ENCODE results near the gene LUZP2. TPM values are rescaled to one million over a fixed set of nuclear protein-coding genes. Genes with fewer than 3 reads are reported as not detected.

Gene LUZP2
- total RNA-seq, 1 experiment from 2014 or later, result 0.20 TPM

GRCh38 chr11:24560324-24560723 is 63.5 kb downstream of the LUZP2 start:
- DNase-seq (ENCODE audit: extremely low read depth, low read depth), result no peak

DNA sequence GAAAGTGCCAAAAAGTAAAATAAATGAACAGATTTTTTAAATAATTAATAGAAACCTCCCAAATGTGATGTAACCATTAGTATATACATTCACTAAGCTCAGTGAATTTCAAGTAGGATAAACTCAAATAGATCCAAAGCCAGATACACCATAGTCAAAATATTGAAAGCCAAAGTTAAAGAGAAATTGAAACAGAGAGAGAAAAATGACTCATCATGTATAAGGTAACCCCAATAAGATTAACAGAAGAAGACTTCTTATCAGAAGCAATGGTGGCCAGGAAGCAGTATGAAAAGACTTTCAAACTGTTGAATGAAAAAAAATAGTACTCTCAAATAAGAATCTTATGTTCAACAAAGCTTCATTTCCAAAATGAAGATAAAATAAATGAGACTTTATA is 70.5 kb downstream of the LUZP2 start:
- no peak for DNase-seq (ENCODE audit: extremely low read depth, low read depth)

GRCh38 chr11:24572376-24572775 is 75.5 kb downstream of the LUZP2 start:
- DNase-seq (ENCODE audit: extremely low read depth, low read depth), result no peak

DNA sequence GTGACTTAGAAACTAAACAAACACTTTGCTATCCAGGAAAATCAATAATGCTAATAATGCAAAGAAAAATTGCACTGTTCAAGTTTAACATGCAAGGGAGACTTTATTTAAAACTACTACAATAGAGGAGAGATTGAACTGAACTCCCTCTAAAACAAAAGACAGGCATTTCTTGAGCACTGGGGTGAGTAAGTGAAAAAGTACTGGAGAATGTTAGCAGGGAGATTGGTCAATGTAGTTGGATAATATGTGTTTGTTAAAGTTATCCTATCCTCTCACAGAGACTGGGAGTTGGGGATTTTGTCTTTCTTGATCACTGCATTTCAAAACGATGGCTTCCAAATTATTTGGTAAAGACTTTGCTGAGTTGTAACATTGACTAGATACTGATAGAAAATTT is 77.6 kb downstream of the LUZP2 start:
- DNase-seq (ENCODE audit: extremely low read depth, low read depth), result no peak

- no peak for DNase-seq (ENCODE audit: extremely low read depth, low read depth)
Measured at GRCh38 chr11:24575392-24575791, 78.5 kb downstream of the LUZP2 start.

DNA sequence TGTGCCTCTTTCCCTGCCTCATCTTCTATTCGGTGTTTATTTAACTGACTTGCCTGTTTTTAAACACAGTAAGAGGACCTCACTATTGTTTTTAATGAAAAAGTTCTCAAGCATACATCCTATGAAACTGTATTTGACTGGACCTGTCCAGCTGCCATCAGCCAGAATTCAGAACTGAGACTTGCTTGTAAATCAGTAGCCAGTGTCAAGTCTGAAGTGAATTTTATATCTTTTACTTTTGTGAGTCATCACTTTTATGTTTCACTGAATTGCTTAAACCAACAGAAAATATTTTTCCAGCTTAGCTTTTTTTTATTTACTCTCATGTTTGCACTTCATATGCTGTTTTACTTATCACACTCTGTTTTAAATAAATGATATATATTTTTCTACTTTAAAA is 88.3 kb downstream of the LUZP2 start:
- no peak for DNase-seq (ENCODE audit: extremely low read depth, low read depth)

GRCh38 chr11:24587635-24588034 is 90.8 kb downstream of the LUZP2 start:
- DNase-seq (ENCODE audit: extremely low read depth, low read depth), result no peak

DNA sequence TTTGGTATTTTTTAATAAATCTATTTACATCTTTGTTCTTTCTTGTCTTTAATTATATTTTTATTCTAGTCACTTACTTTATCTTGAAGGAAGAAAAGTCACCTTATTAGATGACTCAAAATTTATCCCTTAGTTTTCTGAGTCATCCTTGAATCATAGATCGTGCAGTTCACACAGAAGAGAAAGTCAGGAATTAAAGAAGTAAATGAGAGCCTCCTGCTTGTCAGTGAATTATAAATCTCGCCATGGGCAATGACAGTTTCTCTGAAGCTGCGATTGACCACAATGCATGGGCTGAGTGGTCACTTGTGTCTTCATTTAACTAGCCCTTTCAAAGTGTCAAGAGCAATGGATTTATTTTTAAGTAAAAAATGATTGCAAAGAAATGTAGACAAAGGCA is 91.2 kb downstream of the LUZP2 start:
- DNase-seq (ENCODE audit: extremely low read depth, low read depth), result no peak

DNA sequence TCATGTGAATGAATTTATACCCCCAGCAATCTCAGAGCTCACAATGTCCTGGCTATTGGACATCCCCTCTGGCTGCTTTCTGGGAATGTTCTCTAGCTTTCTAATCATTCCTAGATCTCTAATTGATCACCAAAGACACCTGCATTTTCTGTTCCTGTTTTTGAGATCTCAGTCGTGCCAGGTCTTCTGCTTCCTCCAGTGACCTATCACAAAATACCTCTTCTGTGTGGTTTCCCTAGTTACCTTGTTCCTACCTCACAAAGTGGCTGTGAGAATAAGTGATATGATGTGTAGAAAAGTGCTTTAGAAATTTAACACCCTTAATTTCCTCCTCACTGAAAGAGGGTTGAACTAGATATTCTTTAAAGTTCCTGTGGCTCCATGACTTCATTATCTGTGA is 92.2 kb downstream of the LUZP2 start:
- DNase-seq (ENCODE audit: extremely low read depth, low read depth), result no peak

GRCh38 chr11:24591283-24591682 is 94.4 kb downstream of the LUZP2 start:
- DNase-seq (ENCODE audit: extremely low read depth, low read depth), result no peak

GRCh38 chr11:24592360-24592759 is 95.5 kb downstream of the LUZP2 start:
- no peak for DNase-seq (ENCODE audit: extremely low read depth, low read depth)

DNA sequence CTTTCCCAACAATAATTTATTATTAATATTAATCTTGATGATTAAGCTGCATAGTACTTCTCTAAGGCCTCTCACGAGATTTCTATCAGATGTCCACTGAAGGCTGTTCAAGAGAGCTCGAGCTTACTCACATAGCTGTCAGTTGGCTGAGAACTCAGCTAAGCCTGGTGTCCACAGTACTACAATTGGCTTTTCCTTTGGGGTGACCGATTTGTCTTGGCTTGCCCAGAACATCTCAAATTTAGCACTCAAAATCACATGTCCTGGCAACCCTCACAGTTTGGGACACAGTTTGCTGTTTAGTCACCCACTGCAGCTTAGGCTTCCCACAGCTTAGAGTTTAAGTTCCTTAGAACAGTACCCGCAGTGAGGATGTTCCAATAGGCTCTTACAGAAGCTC is 96.5 kb downstream of the LUZP2 start:
- no peak for DNase-seq (ENCODE audit: extremely low read depth, low read depth)

- DNase-seq (ENCODE audit: extremely low read depth, low read depth), result no peak
Measured at GRCh38 chr11:24594401-24594800, 97.5 kb downstream of the LUZP2 start.

DNA sequence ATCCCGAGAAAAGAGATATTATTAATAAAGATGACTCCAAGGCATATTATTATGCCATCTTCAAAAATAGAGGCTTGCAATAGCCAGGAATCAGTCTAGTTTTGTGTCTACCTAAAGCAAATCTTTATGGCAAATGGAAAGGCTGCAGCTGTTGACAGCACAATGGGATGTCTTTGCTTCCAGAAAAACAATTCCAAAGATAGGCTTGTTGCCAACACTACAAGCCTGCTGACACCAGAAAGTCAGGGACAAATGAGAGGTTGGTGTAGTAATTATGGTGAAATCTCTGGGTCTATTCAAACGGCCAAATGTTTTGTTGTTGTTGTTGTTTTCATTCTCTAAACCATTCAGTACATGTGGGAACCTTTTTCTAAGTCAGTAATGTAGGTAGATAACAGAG is 101.8 kb downstream of the LUZP2 start:
- no peak for DNase-seq (ENCODE audit: extremely low read depth, low read depth)

DNA sequence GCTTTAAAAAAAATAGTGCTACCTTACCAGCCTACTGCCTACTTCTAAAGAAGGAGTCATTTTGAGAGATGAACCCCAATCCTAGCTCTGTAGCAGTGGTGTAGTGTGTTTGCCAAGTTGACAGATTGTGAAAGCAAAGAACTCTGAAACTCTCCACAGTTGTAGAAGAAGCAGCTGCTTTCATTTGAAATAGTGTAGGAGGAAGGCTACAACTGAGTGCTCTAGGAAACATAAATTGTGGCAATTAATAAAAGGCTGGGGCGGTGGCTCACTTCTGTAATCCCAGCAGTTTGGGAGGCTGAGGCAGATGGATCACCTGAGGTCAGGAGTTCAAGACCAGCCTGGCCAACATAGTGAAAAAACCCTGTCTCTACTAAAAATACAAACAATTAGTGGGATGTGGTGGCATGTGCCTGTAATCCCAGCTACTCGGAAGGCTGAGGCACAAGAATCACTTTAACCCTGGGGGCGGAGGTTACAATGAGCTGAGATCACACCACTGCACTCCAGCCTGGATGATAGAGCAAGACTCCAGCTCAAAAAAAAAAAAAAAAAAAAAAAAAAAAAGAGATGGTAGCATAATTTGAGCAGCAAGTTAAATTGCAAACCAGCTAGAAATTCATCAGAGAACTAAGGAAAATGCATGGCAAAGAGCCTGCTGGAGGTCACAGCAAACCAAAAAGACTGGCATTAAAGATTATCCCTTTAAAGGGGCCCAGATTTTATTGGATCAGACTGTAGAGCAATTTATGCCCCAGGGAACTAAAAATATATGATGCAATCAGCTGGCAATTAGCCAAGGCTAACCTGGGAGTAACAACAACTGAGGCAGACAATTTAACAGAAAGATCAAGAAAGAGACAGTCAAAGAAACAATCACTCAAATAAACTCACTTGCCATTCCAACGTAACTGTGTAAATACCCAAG is 112.6 kb downstream of the LUZP2 start:
- no peak for DNase-seq (ENCODE audit: extremely low read depth, low read depth)

- DNase-seq (ENCODE audit: extremely low read depth, low read depth), result no peak
Measured at GRCh38 chr11:24615451-24616160, 118.8 kb downstream of the LUZP2 start.

DNA sequence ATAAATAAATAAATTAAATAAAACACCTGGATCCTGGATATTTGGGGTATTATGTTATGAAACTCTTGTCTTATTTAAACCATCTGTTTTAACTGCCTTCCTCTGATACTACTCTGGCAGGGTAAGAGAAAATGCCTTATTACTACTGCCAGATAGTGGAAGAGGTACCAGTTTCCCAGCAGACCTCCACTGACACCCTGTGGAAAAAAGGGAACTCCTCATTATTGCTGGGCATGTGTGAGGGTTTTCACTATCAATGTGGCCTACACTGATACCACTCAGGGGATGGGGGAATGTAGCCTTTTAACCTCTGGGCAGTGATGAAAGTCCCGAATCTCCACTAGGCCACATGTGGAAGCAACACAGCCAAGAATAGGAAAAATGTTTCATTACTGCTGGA is 121.0 kb downstream of the LUZP2 start:
- no peak for DNase-seq (ENCODE audit: extremely low read depth, low read depth)

DNA sequence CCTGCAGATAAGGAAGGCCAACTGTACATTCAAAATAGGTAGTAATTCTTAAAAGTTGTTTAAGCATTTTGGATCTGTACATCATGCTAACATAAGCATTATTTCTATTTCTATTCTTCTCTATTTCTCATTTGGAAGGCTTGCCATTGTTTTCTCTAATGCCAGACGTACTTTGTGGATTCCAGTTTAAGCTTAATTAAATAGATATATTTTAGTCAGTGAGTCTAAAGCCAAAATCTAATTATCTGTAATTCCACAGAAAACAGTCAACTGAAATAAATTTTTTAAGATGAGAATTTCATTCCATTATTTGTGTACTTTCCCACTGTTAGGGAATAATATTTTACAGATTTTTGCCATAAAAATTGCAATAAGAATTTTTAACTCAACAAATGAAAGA is 123.0 kb downstream of the LUZP2 start:
- no peak for DNase-seq (ENCODE audit: extremely low read depth, low read depth)

GRCh38 chr11:24622262-24622661 is 125.4 kb downstream of the LUZP2 start:
- DNase-seq (ENCODE audit: extremely low read depth, low read depth), result no peak

DNA sequence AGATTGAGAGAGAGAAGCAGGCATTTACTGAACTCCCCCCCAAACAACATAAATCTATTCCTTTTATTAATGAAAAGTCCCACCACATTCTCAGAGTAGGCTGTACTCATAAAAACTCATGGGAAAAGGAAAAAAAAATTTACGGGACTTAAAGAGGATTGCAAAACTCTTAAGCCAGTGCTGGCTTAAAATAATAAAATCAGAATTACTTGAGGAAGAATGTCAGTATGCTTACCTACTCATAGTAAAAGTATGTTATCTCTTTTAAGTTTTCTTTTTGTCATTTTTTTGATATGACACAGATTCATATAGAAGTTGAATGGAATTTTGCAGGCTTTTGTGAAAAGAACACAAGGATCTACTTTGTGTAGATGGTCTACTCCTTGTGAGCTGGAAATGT is 126.3 kb downstream of the LUZP2 start:
- no peak for DNase-seq (ENCODE audit: extremely low read depth, low read depth)

DNA sequence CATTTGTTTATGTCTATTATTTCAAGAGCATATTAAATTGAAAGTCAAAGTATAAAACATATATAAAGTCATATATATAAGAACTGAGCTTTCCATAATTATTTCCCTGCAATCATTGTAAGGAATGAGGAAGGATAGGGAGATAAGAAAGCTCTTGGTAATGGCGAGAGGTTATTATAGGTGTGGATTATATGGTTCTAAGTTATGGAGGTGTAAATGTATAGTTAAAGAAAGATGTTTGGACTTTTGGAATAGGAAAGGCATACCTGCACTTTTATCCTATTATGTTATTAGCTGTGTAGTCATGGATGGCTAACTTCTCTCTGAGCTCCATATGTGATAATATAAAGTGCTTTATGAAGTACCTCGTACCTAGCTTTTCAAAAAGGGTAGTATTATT is 127.6 kb downstream of the LUZP2 start:
- no peak for DNase-seq (ENCODE audit: extremely low read depth, low read depth)

DNA sequence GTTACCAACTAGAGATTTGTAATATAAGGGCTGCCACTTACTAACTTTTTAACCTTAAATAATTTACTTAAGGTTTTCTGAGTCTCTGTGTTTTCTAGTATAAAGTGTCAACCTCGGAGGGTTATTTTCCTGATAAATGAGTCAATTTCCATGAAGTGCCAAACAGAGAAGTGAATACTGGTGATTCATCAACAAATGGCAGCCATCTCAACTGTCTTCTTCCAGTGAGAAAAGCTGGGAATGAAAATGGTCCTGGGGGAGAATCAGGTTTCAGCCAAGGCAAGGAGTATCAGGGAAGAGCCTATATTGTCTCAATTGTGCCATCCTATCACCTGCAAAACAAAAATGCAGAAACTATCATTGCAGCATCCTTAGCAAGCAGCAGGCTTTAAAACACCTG is 129.1 kb downstream of the LUZP2 start:
- DNase-seq (ENCODE audit: extremely low read depth, low read depth), result no peak
